HEK293 (cell line): ENCODE measurements around the gene CADM4.

ENCODE experiments used
- FEZF1 ChIP-seq: fragments of 450-650 bp; formaldehyde crosslinking; IDR thresholded peaks from 2 replicates; pipeline ENCODE4 v1.5.1; 2016; ENCODE audit warnings: missing biosample characterization, missing genetic modification characterization
- HOXA7 ChIP-seq: sonication (generic); formaldehyde crosslinking; IDR thresholded peaks from 2 replicates; pipeline ENCODE4 v1.8.1; 2022; ENCODE audit warnings: missing genetic modification reagents, borderline replicate concordance
- KLF10 ChIP-seq: fragments of 450-650 bp; IDR thresholded peaks from 2 replicates; pipeline ENCODE4 v1.5.1; 2018; ENCODE audit warnings: missing biosample characterization, mild to moderate bottlenecking, missing genetic modification characterization
- KLF9 ChIP-seq: fragments of 450-650 bp; formaldehyde crosslinking; IDR thresholded peaks from 2 replicates; pipeline ENCODE4 v1.5.1; 2016; ENCODE audit warnings: missing biosample characterization, missing genetic modification characterization, low read depth
- MYNN ChIP-seq: fragments of 450-650 bp; formaldehyde crosslinking; IDR thresholded peaks from 2 replicates; pipeline ENCODE4 v1.5.1; 2016; ENCODE audit warnings: missing biosample characterization, missing genetic modification characterization, borderline replicate concordance
- MZF1 ChIP-seq: fragments of 450-650 bp; formaldehyde crosslinking; IDR thresholded peaks from 2 replicates; pipeline ENCODE4 v1.5.1; 2017; ENCODE audit warnings: missing biosample characterization, missing genetic modification characterization, borderline replicate concordance
- ZFHX2 ChIP-seq: fragments of 450-650 bp; formaldehyde crosslinking; conservative IDR thresholded peaks from 2 replicates; pipeline ENCODE4 v1.5.1; 2016; ENCODE audit warnings: missing biosample characterization, missing genetic modification characterization
- ZFP69B ChIP-seq: fragments of 450-650 bp; formaldehyde crosslinking; IDR thresholded peaks from 2 replicates; pipeline ENCODE4 v1.5.1; 2016; ENCODE audit warnings: missing biosample characterization, missing genetic modification characterization
- ZNF133 ChIP-seq: fragments of 450-650 bp; formaldehyde crosslinking; IDR thresholded peaks from 2 replicates; pipeline ENCODE4 v1.5.1; 2016; ENCODE audit warnings: missing biosample characterization, missing genetic modification characterization
- ZNF146 ChIP-seq: fragments of 450-650 bp; formaldehyde crosslinking; IDR thresholded peaks from 2 replicates; pipeline ENCODE4 v1.5.1; 2016; ENCODE audit warnings: missing biosample characterization, missing genetic modification characterization
- ZNF157 ChIP-seq: fragments of 450-650 bp; formaldehyde crosslinking; IDR thresholded peaks from 2 replicates; pipeline ENCODE4 v1.5.1; 2016; ENCODE audit warnings: missing biosample characterization, missing genetic modification characterization
- ZNF169 ChIP-seq: fragments of 450-650 bp; formaldehyde crosslinking; IDR thresholded peaks from 2 replicates; pipeline ENCODE4 v1.5.1; 2016; ENCODE audit warnings: missing biosample characterization, missing genetic modification characterization
- ZNF175 ChIP-seq: fragments of 450-650 bp; formaldehyde crosslinking; IDR thresholded peaks from 2 replicates; pipeline ENCODE4 v1.5.1; 2016; ENCODE audit warnings: missing biosample characterization, missing genetic modification characterization
- ZNF221 ChIP-seq: fragments of 450-650 bp; formaldehyde crosslinking; IDR thresholded peaks from 2 replicates; pipeline ENCODE4 v1.5.1; 2017; ENCODE audit warnings: missing biosample characterization, missing genetic modification characterization, borderline replicate concordance
- ZNF24 ChIP-seq: fragments of 450-650 bp; formaldehyde crosslinking; IDR thresholded peaks from 2 replicates; pipeline ENCODE4 v1.5.1; 2016; ENCODE audit warnings: missing biosample characterization, missing genetic modification characterization
- ZNF266 ChIP-seq: fragments of 450-650 bp; formaldehyde crosslinking; IDR thresholded peaks from 2 replicates; pipeline ENCODE4 v1.5.1; 2016; ENCODE audit warnings: missing biosample characterization, missing genetic modification characterization, low read depth
- ZNF274 ChIP-seq, 2 experiments: fragments of 200-500 bp in 1 of 2; fragments of 450-650 bp in 1 of 2; sonication (Bioruptor generic) in 1 of 2; formaldehyde crosslinking in 1 of 2; IDR thresholded peaks; 2 replicates each; pipeline versions ENCODE4 v1.5.1 to v1.6.1; 2014 to 2016; ENCODE audit warnings: borderline replicate concordance in 1 of 2, inconsistent platforms in 1 of 2, low read length in 1 of 2, missing biosample characterization in 1 of 2, missing genetic modification characterization in 1 of 2
- ZNF324 ChIP-seq: fragments of 450-650 bp; formaldehyde crosslinking; IDR thresholded peaks from 2 replicates; pipeline ENCODE4 v1.5.1; 2016; ENCODE audit warnings: missing biosample characterization, missing genetic modification characterization
- ZNF335 ChIP-seq: fragments of 450-650 bp; formaldehyde crosslinking; conservative IDR thresholded peaks from 2 replicates; pipeline ENCODE4 v1.5.1; 2016; ENCODE audit warnings: missing biosample characterization, missing genetic modification characterization
- ZNF549 ChIP-seq: fragments of 450-650 bp; IDR thresholded peaks from 2 replicates; pipeline ENCODE4 v1.5.1; 2018; ENCODE audit warnings: missing biosample characterization, missing genetic modification characterization, mild to moderate bottlenecking, inconsistent platforms, moderate library complexity
- ZNF558 ChIP-seq: fragments of 450-650 bp; formaldehyde crosslinking; IDR thresholded peaks from 2 replicates; pipeline ENCODE4 v1.5.1; 2016; ENCODE audit warnings: missing biosample characterization, missing genetic modification characterization
- ZNF585B ChIP-seq: fragments of 450-650 bp; formaldehyde crosslinking; IDR thresholded peaks from 2 replicates; pipeline ENCODE4 v1.5.1; 2016; ENCODE audit warnings: missing biosample characterization, missing genetic modification characterization
- ZNF621 ChIP-seq: fragments of 450-650 bp; formaldehyde crosslinking; IDR thresholded peaks from 2 replicates; pipeline ENCODE4 v1.5.1; 2017; ENCODE audit warnings: missing biosample characterization, missing genetic modification characterization
- ZNF654 ChIP-seq: fragments of 450-650 bp; formaldehyde crosslinking; IDR thresholded peaks from 2 replicates; pipeline ENCODE4 v1.5.1; 2016; ENCODE audit warnings: low read depth, missing biosample characterization, missing genetic modification characterization
- ZNF660 ChIP-seq: fragments of 450-650 bp; IDR thresholded peaks from 2 replicates; pipeline ENCODE4 v1.5.1; 2018; ENCODE audit warnings: missing biosample characterization, mild to moderate bottlenecking, missing genetic modification characterization
- ZNF707 ChIP-seq: fragments of 450-650 bp; formaldehyde crosslinking; IDR thresholded peaks from 2 replicates; pipeline ENCODE4 v1.5.1; 2016; ENCODE audit warnings: missing biosample characterization, missing genetic modification characterization
- TF ChIP-seq, protein P1 (sequence below): fragments of 450-650 bp; formaldehyde crosslinking; IDR thresholded peaks from 2 replicates; pipeline ENCODE4 v1.5.1; 2016; ENCODE audit warnings: missing biosample characterization, missing genetic modification characterization
- TF ChIP-seq, protein P2 (sequence below): fragments of 450-650 bp; IDR thresholded peaks from 2 replicates; pipeline ENCODE4 v1.5.1; 2018; ENCODE audit warnings: missing biosample characterization, missing genetic modification characterization
- TF ChIP-seq, protein P3 (sequence below): fragments of 450-650 bp; formaldehyde crosslinking; IDR thresholded peaks from 2 replicates; pipeline ENCODE4 v1.5.1; 2016; ENCODE audit warnings: missing biosample characterization, missing genetic modification characterization
- TF ChIP-seq, protein P4 (sequence below): fragments of 450-650 bp; formaldehyde crosslinking; IDR thresholded peaks from 2 replicates; pipeline ENCODE4 v1.5.1; 2017; ENCODE audit warnings: missing biosample characterization, missing genetic modification characterization
- TF ChIP-seq, protein P5 (sequence below): fragments of 450-650 bp; formaldehyde crosslinking; IDR thresholded peaks from 2 replicates; pipeline ENCODE4 v1.5.1; 2017; ENCODE audit warnings: missing biosample characterization, missing genetic modification characterization

CADM4 gene

DNA sequence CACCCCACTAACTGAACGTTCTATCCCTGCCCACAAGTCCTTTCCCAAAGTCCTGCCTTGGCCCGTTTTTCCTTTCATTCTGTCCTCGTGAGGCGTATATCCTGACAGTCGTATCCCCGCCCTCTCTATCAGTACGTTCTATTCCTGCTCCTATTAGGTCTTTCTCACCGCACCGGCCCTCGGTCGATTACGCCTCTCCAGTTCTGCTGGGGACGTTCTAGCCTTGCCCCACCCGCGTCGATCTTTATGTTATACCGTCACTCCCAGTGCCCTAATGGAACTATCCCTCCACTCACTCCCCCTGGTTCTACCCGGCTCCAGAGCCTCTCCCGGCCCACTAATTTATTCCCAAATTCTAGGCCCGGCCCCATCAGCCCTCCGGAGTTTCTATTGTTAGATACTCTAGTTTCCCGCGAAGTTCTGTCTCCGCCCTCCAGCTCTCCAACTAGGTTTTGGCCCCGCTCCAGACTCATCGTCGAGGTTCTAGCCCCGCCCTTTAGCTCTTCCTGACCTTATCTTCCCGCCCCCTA, 28.3 kb upstream of the CADM4 start (continued):
- TF ChIP-seq ZNF266 (tag by site-specific recombination) (no peak), MZF1 (tag by site-specific recombination) (peak; percentile 26; the same call in 1 of the 2 replicates), ZNF621 (tag by site-specific recombination) (no peak), ZNF558 (tag by site-specific recombination) (peak; percentile 21; the same call in 1 of the 2 replicates), HOXA7 (CRISPR knock-in tag) (no peak), MYNN (no peak), ZNF660 (tag by site-specific recombination) (no peak; the same call in 1 of the 2 replicates), ZNF707 (tag by site-specific recombination) (no peak), ZNF585B (tag by site-specific recombination) (no peak), ZFHX2 (tag by site-specific recombination) (no peak), KLF10 (no peak), KLF9 (tag by site-specific recombination) (0 out of 2 replicates have a peak, but pooled peaks have one; percentile 28), ZNF324 (tag by site-specific recombination) (no peak), ZNF274 (IDR thresholded peaks at IDR 0.05; ENCODE audit: low read length) (no peak), ZNF274 (tag by site-specific recombination; IDR thresholded peaks at IDR 0.05; ENCODE audit: borderline replicate concordance) (0 out of 2 replicates have a peak, but pooled peaks have one; percentile 33), ZNF175 (tag by site-specific recombination) (no peak), ZFP69B (peak; percentile 65; the same call in 1 of the 2 replicates), ZNF146 (tag by site-specific recombination) (no peak), FEZF1 (no peak), ZNF654 (tag by site-specific recombination) (no peak; the same call in 1 of the 2 replicates), ZNF157 (tag by site-specific recombination) (no peak), ZNF169 (tag by site-specific recombination) (peak; percentile 58; the same call in 1 of the 2 replicates), ZNF335 (tag by site-specific recombination) (peak; percentile 72), ZNF221 (tag by site-specific recombination) (no peak), ZNF24 (no peak), ZNF133 (0 out of 2 replicates have a peak, but pooled peaks have one; percentile 42), ZNF549 (tag by site-specific recombination) (no peak)
- TF ChIP-seq, protein P1, sequence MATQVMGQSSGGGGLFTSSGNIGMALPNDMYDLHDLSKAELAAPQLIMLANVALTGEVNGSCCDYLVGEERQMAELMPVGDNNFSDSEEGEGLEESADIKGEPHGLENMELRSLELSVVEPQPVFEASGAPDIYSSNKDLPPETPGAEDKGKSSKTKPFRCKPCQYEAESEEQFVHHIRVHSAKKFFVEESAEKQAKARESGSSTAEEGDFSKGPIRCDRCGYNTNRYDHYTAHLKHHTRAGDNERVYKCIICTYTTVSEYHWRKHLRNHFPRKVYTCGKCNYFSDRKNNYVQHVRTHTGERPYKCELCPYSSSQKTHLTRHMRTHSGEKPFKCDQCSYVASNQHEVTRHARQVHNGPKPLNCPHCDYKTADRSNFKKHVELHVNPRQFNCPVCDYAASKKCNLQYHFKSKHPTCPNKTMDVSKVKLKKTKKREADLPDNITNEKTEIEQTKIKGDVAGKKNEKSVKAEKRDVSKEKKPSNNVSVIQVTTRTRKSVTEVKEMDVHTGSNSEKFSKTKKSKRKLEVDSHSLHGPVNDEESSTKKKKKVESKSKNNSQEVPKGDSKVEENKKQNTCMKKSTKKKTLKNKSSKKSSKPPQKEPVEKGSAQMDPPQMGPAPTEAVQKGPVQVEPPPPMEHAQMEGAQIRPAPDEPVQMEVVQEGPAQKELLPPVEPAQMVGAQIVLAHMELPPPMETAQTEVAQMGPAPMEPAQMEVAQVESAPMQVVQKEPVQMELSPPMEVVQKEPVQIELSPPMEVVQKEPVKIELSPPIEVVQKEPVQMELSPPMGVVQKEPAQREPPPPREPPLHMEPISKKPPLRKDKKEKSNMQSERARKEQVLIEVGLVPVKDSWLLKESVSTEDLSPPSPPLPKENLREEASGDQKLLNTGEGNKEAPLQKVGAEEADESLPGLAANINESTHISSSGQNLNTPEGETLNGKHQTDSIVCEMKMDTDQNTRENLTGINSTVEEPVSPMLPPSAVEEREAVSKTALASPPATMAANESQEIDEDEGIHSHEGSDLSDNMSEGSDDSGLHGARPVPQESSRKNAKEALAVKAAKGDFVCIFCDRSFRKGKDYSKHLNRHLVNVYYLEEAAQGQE, result peak; percentile 37
- TF ChIP-seq, protein P2, sequence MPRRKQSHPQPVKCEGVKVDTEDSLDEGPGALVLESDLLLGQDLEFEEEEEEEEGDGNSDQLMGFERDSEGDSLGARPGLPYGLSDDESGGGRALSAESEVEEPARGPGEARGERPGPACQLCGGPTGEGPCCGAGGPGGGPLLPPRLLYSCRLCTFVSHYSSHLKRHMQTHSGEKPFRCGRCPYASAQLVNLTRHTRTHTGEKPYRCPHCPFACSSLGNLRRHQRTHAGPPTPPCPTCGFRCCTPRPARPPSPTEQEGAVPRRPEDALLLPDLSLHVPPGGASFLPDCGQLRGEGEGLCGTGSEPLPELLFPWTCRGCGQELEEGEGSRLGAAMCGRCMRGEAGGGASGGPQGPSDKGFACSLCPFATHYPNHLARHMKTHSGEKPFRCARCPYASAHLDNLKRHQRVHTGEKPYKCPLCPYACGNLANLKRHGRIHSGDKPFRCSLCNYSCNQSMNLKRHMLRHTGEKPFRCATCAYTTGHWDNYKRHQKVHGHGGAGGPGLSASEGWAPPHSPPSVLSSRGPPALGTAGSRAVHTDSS (tag by site-specific recombination), result no peak
- TF ChIP-seq, protein P3, sequence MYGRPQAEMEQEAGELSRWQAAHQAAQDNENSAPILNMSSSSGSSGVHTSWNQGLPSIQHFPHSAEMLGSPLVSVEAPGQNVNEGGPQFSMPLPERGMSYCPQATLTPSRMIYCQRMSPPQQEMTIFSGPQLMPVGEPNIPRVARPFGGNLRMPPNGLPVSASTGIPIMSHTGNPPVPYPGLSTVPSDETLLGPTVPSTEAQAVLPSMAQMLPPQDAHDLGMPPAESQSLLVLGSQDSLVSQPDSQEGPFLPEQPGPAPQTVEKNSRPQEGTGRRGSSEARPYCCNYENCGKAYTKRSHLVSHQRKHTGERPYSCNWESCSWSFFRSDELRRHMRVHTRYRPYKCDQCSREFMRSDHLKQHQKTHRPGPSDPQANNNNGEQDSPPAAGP (tag by site-specific recombination), result peak; percentile 68
- TF ChIP-seq, protein P4, sequence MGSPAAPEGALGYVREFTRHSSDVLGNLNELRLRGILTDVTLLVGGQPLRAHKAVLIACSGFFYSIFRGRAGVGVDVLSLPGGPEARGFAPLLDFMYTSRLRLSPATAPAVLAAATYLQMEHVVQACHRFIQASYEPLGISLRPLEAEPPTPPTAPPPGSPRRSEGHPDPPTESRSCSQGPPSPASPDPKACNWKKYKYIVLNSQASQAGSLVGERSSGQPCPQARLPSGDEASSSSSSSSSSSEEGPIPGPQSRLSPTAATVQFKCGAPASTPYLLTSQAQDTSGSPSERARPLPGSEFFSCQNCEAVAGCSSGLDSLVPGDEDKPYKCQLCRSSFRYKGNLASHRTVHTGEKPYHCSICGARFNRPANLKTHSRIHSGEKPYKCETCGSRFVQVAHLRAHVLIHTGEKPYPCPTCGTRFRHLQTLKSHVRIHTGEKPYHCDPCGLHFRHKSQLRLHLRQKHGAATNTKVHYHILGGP (tag by site-specific recombination), result no peak
- TF ChIP-seq, protein P5, sequence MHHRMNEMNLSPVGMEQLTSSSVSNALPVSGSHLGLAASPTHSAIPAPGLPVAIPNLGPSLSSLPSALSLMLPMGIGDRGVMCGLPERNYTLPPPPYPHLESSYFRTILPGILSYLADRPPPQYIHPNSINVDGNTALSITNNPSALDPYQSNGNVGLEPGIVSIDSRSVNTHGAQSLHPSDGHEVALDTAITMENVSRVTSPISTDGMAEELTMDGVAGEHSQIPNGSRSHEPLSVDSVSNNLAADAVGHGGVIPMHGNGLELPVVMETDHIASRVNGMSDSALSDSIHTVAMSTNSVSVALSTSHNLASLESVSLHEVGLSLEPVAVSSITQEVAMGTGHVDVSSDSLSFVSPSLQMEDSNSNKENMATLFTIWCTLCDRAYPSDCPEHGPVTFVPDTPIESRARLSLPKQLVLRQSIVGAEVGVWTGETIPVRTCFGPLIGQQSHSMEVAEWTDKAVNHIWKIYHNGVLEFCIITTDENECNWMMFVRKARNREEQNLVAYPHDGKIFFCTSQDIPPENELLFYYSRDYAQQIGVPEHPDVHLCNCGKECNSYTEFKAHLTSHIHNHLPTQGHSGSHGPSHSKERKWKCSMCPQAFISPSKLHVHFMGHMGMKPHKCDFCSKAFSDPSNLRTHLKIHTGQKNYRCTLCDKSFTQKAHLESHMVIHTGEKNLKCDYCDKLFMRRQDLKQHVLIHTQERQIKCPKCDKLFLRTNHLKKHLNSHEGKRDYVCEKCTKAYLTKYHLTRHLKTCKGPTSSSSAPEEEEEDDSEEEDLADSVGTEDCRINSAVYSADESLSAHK, result peak; percentile 51; the same call in 1 of the 2 replicates
